Fibroblast of lung (primary cell): ENCODE results near the gene MGAT3.

ENCODE experiments used
- EZH2 ChIP-seq: IDR thresholded peaks from 2 replicates; pipeline ENCODE4 v1.5.1; 2012; ENCODE audit warnings: low read length, control low read depth, mild to moderate bottlenecking; ENCODE audit errors: missing control alignments
- TF ChIP-seq, protein P1 (sequence below), 2 donors: IDR thresholded peaks in 1 of 2; conservative IDR thresholded peaks in 1 of 2; 1 replicate in 1 of 2; 2 replicates in 1 of 2; pipeline ENCODE4 v1.5.1; 2011 to 2012; ENCODE audit warnings: low read length in 2 of 2, control low read depth in 1 of 2, inconsistent platforms in 1 of 2, low read depth in 1 of 2, mild to moderate bottlenecking in 1 of 2

- TF ChIP-seq, protein P1, sequence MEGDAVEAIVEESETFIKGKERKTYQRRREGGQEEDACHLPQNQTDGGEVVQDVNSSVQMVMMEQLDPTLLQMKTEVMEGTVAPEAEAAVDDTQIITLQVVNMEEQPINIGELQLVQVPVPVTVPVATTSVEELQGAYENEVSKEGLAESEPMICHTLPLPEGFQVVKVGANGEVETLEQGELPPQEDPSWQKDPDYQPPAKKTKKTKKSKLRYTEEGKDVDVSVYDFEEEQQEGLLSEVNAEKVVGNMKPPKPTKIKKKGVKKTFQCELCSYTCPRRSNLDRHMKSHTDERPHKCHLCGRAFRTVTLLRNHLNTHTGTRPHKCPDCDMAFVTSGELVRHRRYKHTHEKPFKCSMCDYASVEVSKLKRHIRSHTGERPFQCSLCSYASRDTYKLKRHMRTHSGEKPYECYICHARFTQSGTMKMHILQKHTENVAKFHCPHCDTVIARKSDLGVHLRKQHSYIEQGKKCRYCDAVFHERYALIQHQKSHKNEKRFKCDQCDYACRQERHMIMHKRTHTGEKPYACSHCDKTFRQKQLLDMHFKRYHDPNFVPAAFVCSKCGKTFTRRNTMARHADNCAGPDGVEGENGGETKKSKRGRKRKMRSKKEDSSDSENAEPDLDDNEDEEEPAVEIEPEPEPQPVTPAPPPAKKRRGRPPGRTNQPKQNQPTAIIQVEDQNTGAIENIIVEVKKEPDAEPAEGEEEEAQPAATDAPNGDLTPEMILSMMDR (conservative IDR thresholded peaks at IDR 0.05 in 1 of 2, IDR thresholded peaks at IDR 0.05 in 1 of 2; ENCODE audit: low read depth in 1 of 2, low read length in 2 of 2) = peak in 1 of 2 donors; percentile 10
- no peak for TF ChIP-seq EZH2
Observed at GRCh38 chr22:39494471-39495120, 37.8 kb downstream of the MGAT3 start.
